ENCODE measurements around the gene CCDC157.
"Not testable (repeated sequence)": the region's sequence is repeated elsewhere in the genome, so short reads cannot be mapped to it uniquely, and the experiment has no call there.

DNA sequence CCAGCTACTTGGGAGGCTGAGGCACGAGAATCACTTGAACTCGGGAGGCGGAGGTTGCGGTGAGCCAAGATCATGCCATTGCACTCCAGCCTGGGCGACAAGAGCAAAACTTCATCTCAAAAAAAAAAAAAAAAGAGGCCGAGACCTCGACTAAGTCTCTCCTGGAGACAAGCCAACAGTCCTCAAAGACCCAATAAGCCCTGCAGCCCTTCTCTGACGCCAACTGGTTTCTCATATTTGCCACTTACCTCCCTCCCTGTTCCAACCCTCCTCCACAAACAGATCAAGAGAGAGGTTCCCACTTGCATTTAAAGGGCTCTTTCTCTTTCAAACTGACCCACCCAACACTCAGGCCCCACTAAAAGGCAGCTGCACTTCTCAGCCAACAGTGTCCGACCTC is 18.5 kb upstream of the CCDC157 start:
- TF ChIP-seq SUZ12 (IDR thresholded peaks at IDR 0.05; ENCODE audit: extremely low read depth, insufficient read depth, insufficient read length); ZNF274 (IDR thresholded peaks at IDR 0.05; ENCODE audit: low read depth, low read length): not testable (repeated sequence)
